Measurements from ENCODE around the gene MACIR. TPM values are rescaled to one million over a fixed set of nuclear protein-coding genes. Genes with fewer than 3 reads are reported as not detected.

Gene MACIR
- total RNA-seq, 1 experiment from 2014 or later, result 14.5 TPM

DNA sequence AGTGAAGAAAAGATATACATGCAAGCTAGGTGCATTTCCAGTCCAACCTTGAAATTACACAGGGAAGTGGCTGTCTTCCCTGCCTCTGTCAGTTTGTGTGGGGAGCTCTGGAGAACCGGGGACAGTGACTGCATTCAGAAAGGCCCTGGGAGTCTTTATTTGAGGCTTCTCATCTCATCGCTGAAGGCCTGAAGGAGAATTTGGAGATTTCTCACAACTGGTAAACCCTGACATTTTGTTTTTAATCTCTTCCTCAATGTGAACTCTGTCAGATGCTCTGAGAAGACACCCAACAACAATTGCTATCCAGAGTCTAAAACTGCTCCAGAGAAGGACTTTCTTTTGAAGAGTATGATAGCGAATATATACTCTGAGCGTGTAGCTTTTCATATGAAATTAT is 33.0 kb downstream of the MACIR start:
- no peak for DNase-seq (ENCODE audit: low read depth)

- DNase-seq (ENCODE audit: low read depth), result no peak
These were observed 34.5 kb downstream of the MACIR start for GRCh38 chr5:103293099-103293498.

DNA sequence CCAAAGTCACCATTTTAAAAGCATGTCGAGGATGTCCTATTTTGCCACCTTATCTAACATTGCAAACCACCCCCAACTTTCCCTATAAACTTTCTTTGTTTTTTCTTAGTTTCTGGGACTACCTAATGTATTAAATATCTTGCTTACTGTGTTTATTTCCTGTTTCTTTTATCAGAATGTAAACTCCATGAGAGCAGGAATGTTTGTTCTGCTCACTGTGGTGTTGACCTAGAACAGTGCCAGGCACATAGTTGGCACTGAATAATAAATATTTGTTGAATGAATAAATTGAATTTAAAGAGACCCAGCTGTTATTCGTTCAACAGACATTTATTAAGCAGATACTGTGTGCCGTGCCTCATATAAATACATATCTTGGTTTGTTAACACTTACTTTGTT is 35.2 kb downstream of the MACIR start:
- no peak for DNase-seq (ENCODE audit: low read depth)

GRCh38 chr5:103294906-103295305 is 36.3 kb downstream of the MACIR start:
- DNase-seq (ENCODE audit: low read depth), result no peak

DNA sequence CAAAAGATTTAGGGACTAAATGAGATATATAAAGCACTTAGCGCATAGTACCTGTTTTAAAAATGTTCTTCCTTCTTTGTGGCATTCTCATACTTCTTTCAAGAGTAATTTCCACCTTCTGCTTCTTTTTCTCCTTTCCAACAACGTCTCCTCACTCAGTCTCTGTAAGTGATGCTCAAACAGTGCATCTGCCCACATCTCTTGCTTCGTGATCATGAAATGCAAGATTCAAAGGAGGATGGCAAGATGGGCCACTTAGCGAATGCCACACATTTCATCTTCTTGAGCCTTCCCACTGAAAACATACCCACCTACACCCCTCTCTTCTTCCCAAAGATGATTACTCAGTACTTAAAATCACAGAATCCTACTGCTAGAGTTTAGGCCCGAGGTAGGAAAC is 36.9 kb downstream of the MACIR start:
- DNase-seq (ENCODE audit: low read depth), result no peak

DNA sequence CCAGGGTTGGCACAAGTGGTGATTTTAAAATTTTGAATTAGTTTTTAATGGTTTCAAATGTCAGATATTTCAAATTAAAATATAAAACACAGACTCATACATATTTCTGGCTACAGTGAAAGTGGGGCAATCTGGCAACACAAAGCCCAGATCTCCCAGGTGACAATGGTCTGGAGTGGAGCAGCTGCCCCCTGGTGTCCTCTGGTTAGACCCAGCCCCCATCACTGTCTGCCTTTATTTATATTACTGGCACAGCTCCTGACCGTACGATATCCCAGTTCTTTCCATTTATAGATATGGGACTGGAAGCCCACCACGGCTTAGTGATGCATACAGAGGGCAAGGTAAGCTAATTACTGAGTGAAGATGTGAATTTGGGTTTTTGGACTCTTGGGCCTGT is 37.3 kb downstream of the MACIR start:
- DNase-seq (ENCODE audit: low read depth), result no peak

GRCh38 chr5:103298117-103298516 is 39.6 kb downstream of the MACIR start:
- DNase-seq (ENCODE audit: low read depth), result no peak

- DNase-seq (ENCODE audit: low read depth), result no peak
These were observed 40.1 kb downstream of the MACIR start for GRCh38 chr5:103298607-103299188.

- DNase-seq (ENCODE audit: low read depth), result peak; percentile 1
These were observed 47.2 kb downstream of the MACIR start for GRCh38 chr5:103305809-103306208.

- no peak for DNase-seq (ENCODE audit: low read depth)
These were observed 48.9 kb downstream of the MACIR start for GRCh38 chr5:103307470-103307869.

- DNase-seq (ENCODE audit: low read depth), result no peak
These were observed 50.2 kb downstream of the MACIR start for GRCh38 chr5:103308774-103309173.

DNA sequence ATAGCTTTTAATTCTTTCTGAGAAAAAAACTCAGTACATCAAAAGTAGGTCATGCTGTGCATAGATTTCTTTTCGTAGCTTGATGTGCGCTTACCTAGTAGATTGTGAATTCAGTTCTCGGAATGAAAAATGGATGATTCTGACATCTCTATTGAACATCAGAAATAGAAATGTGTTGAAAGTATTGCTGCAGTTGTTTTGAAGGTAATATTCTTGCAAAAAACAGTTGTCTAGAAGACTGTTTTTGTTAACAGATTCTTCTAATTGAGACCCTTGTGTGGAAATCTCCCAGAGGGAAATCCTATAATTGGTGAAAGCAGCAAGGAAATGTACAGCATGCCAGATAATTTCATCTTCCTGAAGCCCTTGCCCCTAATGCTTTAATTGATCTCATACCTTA is 54.5 kb downstream of the MACIR start:
- no peak for DNase-seq (ENCODE audit: low read depth)

DNA sequence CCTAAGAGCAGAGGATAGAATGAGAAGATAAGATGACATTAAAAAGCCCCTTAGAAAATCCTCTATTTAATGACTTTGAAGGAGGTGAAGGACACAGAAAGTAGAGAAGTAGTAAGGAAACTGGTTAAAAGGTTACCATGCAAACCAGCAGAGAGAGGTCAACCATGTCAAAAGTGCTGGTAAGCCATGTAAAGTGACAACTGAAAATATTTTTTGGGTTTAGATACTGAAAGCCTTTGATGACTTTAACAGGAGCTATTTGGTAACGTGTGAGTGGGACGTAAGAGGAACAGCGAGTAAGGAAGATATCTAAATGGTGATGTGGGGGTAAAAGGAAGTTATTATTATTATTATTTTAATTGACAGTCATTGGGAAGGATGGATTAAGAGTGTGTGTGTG is 56.9 kb downstream of the MACIR start:
- DNase-seq (ENCODE audit: low read depth), result no peak

- DNase-seq (ENCODE audit: low read depth), result no peak
These were observed 68.9 kb downstream of the MACIR start for GRCh38 chr5:103327451-103327850.

DNA sequence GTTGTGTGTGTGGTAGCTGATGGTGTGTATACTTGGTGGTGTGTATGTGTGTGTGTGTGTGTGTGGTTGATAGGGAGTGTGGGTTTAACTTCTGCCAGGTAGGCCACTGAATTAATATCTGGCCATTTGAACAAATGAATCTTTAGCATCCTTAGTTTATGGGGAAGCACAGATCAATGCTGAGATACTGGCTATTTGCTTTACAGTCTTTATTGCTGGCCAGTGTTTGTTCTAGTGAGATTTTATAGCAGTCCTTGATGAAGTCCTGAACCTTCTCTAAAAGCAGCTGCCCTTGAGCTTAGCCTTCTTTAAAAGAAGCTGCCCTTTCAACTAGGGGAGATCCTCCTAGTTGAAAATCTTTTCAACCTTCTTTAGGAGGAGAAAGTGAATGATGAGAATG is 69.3 kb downstream of the MACIR start:
- DNase-seq (ENCODE audit: low read depth), result no peak

Other genes with a start within 250 kb of the MACIR start
- gene GIN1, start 138.6 kb upstream of the MACIR start, total RNA-seq (2014; rRNA removed; shearing (Covaris generic)), result 4.6 and 10.5 TPM in 2 replicates
- gene PPIP5K2, start 138.5 kb upstream of the MACIR start, total RNA-seq (2014; rRNA removed; shearing (Covaris generic)), result 63.3 and 72.3 TPM in 2 replicates

Data from RPMI7951 (cell line).